Mesothelial cell of epicardium (in vitro differentiated cells): ENCODE measurements around the gene GSTA3. TPM values are rescaled to one million over a fixed set of nuclear protein-coding genes. Genes with fewer than 3 reads are reported as not detected.
"Not testable (repeated sequence)": the region's sequence is repeated elsewhere in the genome, so short reads cannot be mapped to it uniquely, and the experiment has no call there.

ENCODE experiments used
- DNase-seq, 2 experiments: peaks; one replicate each; pipeline ENCODE4 v3.0.0; 2021; ENCODE audit warnings: low spot score in 2 of 2; ENCODE audit not compliant: unreplicated experiment in 2 of 2
- H3K27ac Mint-ChIP-seq: 2 replicates; pipeline ENCODE4 v1.8.0; 2021; ENCODE audit warnings: mixed read lengths
- H3K27me3 Mint-ChIP-seq: 2 replicates; pipeline ENCODE4 v1.8.0; 2021; ENCODE audit warnings: low read depth, mixed read lengths
- H3K36me3 Mint-ChIP-seq: 2 replicates; pipeline ENCODE4 v1.8.0; 2021; ENCODE audit warnings: mixed read lengths
- H3K4me1 Mint-ChIP-seq: 2 replicates; pipeline ENCODE4 v1.8.0; 2021; ENCODE audit warnings: mixed read lengths
- H3K4me3 Mint-ChIP-seq: 2 replicates; pipeline ENCODE4 v1.8.0; 2021; ENCODE audit warnings: mild to moderate bottlenecking, moderate library complexity, mixed read lengths
- H3K9me3 Mint-ChIP-seq: 2 replicates; pipeline ENCODE4 v1.8.0; 2021; ENCODE audit warnings: mixed read lengths
- CTCF ChIP-seq: fragments of 200-600 bp; sonication (generic); IDR thresholded peaks from one replicate; pipeline ENCODE4 v1.5.0; 2021; ENCODE audit warnings: antibody characterized with exemption; ENCODE audit not compliant: unreplicated experiment
- total RNA-seq: library from RNA; stranded (reverse); gene quantifications from 3 replicates; pipeline ENCODE4 v1.2.1, GENCODE V29; 2021

The GSTA3 gene
- total RNA-seq = not detected in 3 replicates

GRCh38 chr6:52909531-52909930, at the start of gene GSTA3:
TSS of gene GSTA3 (minus strand) at chr6:52909698. CDS start at chr6:52905834, 3,864 bp downstream.
- TF ChIP-seq CTCF = no peak
- Mint-ChIP-seq H3K27ac (no peak within 1 kb of the TSS), H3K4me3 (no peak within 1 kb of the TSS), H3K36me3 (no peaks in the 10 kb centered on the region), H3K9me3 (peaks cover 6% of the 10 kb centered on the region), H3K4me1 (no peaks in the 10 kb centered on the region), H3K27me3 (no peaks in the 10 kb centered on the region)
- no peak for DNase-seq

GRCh38 chr6:52958546-52959255, 49.2 kb upstream of the GSTA3 start:
- no peaks in the 10 kb centered on the region for H3K36me3 Mint-ChIP-seq
- no peak for TF ChIP-seq CTCF
- peaks cover 3% of the 10 kb centered on the region for H3K4me1 Mint-ChIP-seq
- H3K4me3 Mint-ChIP-seq = no peak overlapping the region
- DNase-seq = no peak
- no peaks in the 10 kb centered on the region for H3K9me3 Mint-ChIP-seq
- peaks cover 2% of the 10 kb centered on the region for H3K27me3 Mint-ChIP-seq
- H3K27ac Mint-ChIP-seq = no peak overlapping the region

- DNase-seq = no peak
- no peaks in the 10 kb centered on the region for H3K36me3 Mint-ChIP-seq
- no peak for TF ChIP-seq CTCF
- H3K4me1 Mint-ChIP-seq = peaks cover under 1% of the 10 kb centered on the region
- no peak overlapping the region for H3K4me3 Mint-ChIP-seq
- H3K27me3 Mint-ChIP-seq = no peaks in the 10 kb centered on the region
- H3K27ac Mint-ChIP-seq = no peak overlapping the region
- H3K9me3 Mint-ChIP-seq = no peaks in the 10 kb centered on the region
These were observed 46.4 kb upstream of the GSTA3 start for GRCh38 chr6:52955871-52956270.

GRCh38 chr6:52953911-52954839, 44.7 kb upstream of the GSTA3 start:
- no peak overlapping the region for H3K4me3 Mint-ChIP-seq
- no peak for TF ChIP-seq CTCF
- H3K27me3 Mint-ChIP-seq = no peaks in the 10 kb centered on the region
- no peak for DNase-seq
- H3K9me3 Mint-ChIP-seq = no peaks in the 10 kb centered on the region
- H3K27ac Mint-ChIP-seq = no peak overlapping the region
- no peaks in the 10 kb centered on the region for H3K4me1 Mint-ChIP-seq
- H3K36me3 Mint-ChIP-seq = no peaks in the 10 kb centered on the region

GRCh38 chr6:52946306-52946705, 36.8 kb upstream of the GSTA3 start:
- Mint-ChIP-seq H3K36me3 (no peaks in the 10 kb centered on the region), H3K4me1 (peaks cover 15% of the 10 kb centered on the region), H3K27ac (no peak overlapping the region), H3K4me3 (no peak overlapping the region), H3K9me3 (no peaks in the 10 kb centered on the region), H3K27me3 (no peaks in the 10 kb centered on the region)
- DNase-seq = no peak
- TF ChIP-seq CTCF = no peak

GRCh38 chr6:52942821-52943220, 33.3 kb upstream of the GSTA3 start:
- H3K36me3 Mint-ChIP-seq, H3K27ac Mint-ChIP-seq, H3K27me3 Mint-ChIP-seq, DNase-seq, H3K4me3 Mint-ChIP-seq, H3K9me3 Mint-ChIP-seq: not testable (repeated sequence)
- H3K4me1 Mint-ChIP-seq = peaks cover 15% of the 10 kb centered on the region
